ENCODE results near the gene IRGC. TPM values are rescaled to one million over a fixed set of nuclear protein-coding genes. Genes with fewer than 3 reads are reported as not detected.

The IRGC gene
- total RNA-seq, 1 experiment from 2014 or later = not detected

DNA sequence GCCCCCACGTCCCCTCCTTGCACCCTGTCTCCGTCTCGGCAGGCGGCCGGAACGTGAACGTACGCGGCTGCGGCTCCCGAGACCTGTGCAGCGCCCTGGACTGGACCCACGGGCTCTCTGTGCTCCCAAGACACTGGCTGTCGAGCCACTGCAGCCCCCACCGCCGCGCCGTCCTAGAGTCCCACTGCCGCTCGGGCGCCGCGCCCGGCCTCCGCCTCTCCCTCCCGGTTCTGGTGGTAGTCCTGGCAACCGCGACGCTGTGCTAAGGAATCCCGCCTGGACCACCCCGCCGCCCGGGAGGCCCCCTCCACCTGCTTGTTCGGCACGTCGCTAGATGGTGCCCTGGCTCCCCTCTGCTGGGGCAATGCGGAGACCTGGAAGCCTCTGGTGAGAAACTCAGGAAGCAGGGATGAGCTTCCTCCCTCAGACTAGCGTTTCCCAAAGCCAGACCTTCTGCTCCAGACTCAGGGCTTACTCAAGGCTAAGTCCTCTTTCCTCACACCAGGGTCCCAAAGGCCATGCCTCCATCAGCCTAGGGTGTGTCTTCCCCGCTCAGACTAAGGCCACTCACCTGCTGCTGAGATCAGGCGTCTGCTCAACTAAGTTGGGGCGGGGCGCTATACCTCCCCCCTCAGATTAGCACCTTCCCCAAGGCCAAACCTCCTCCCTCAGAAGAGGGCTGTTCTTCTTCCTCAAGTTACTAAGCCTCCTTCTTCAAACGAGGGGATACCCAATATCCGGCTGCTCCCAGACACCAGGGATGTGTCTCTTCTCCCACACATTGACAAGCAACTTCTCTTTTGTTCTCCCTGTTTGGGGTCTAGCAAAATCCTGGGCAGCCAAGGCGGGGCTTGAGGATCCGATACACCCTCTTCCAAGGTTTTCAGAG lies 16.1 kb upstream of the IRGC start:
- no peak overlapping the region for H3K27ac ChIP-seq (ENCODE audit: insufficient read length, low read depth, low read length)
- Mint-ChIP-seq H3K4me3 (peak overlapping the region; percentile 17 to 48; a peak in 3 of 5 replicates), H3K9me3 (peaks cover 0 to 3% of the 10 kb centered on the region in 2 experiments; a peak in 3 of 5 replicates), H3K4me1 (peaks cover 4 to 16% of the 10 kb centered on the region in 2 experiments; a peak in 3 of 4 replicates), H3K27me3 (ENCODE audit: low read depth) (peaks cover 50% of the 10 kb centered on the region), H3K36me3 (ENCODE audit: insufficient read depth in 1 of 3, low read depth in 3 of 3) (no peaks in the 10 kb centered on the region; a peak in 1 of 7 replicates), H3K27ac (no peak overlapping the region)
- H3K9ac ChIP-seq (ENCODE audit: extremely low read depth, insufficient read length, low read length) = no peak overlapping the region
- no peak overlapping the region for H4K5ac ChIP-seq (ENCODE audit: insufficient read length, low read depth, low read length)
- H2AFZ ChIP-seq (ENCODE audit: low read length) = no peak overlapping the region
- WGBS (ENCODE audit: extremely low coverage, insufficient read length, low lambda C conversion rate) = no CpG with 5 or more reads among the region's 46 CpGs
- no peak overlapping the region for H3K18ac ChIP-seq (ENCODE audit: insufficient read length, low read depth, low read length)
- no peaks in the 10 kb centered on the region for H3K79me1 ChIP-seq (ENCODE audit: insufficient read depth, low read depth, low read length, poor library complexity, severe bottlenecking)
- H3K79me2 ChIP-seq (ENCODE audit: insufficient read depth, low read length) = no peaks in the 10 kb centered on the region
- H2AK5ac ChIP-seq (ENCODE audit: insufficient read length, low read length) = no peak overlapping the region
- no peak overlapping the region for H2BK5ac ChIP-seq (ENCODE audit: insufficient read length, low read length)
- peak; percentile 47; the same call in 2 of the 3 replicates for TF ChIP-seq CTCF (conservative IDR thresholded peaks at IDR 0.05)
- no peak overlapping the region for H2BK12ac ChIP-seq (ENCODE audit: insufficient read length, low read depth, low read length)
- no peak overlapping the region for H2BK20ac ChIP-seq (ENCODE audit: low read depth, low read length, poor library complexity, severe bottlenecking)
- no peak overlapping the region for H3K23ac ChIP-seq (ENCODE audit: insufficient read length, low read depth, low read length)
- peak; percentile 85 for DNase-seq
- H3T11ph ChIP-seq (ENCODE audit: low read length) = no peak overlapping the region
- no peak overlapping the region for H3K4ac ChIP-seq (ENCODE audit: low read depth, low read length)
- no peak overlapping the region; the same call in 1 of the 2 replicates for H3K14ac ChIP-seq (ENCODE audit: insufficient read depth, low read length)
- H2BK15ac ChIP-seq (ENCODE audit: low read depth, low read length) = no peak overlapping the region
- no peaks in the 10 kb centered on the region for H3K9me3 ChIP-seq (ENCODE audit: control insufficient read depth, low read depth, low read length)
- H3K4me2 ChIP-seq (ENCODE audit: insufficient read depth, insufficient read length, low read length) = no peak overlapping the region
- no peaks in the 10 kb centered on the region for H3K23me2 ChIP-seq (ENCODE audit: insufficient read length, low read depth, low read length, poor library complexity, severe bottlenecking)
- no peak overlapping the region for H3K56ac ChIP-seq (ENCODE audit: insufficient read length, low read depth, low read length)
- H4K91ac ChIP-seq (ENCODE audit: insufficient read length, low read depth, low read length) = no peak overlapping the region
- H3K4me1 ChIP-seq (ENCODE audit: insufficient read depth, low read length) = no peaks in the 10 kb centered on the region; the same call in 1 of the 2 replicates
- H2BK120ac ChIP-seq (ENCODE audit: low read depth, low read length, poor library complexity, severe bottlenecking) = no peak overlapping the region
- no peaks in the 10 kb centered on the region for H3K27me3 ChIP-seq (ENCODE audit: insufficient read depth, low read length)
- no peak overlapping the region for H4K8ac ChIP-seq (replicated peaks; ENCODE audit: insufficient read length, low read depth, low read length)
- no peaks in the 10 kb centered on the region for H4K20me1 ChIP-seq (ENCODE audit: control insufficient read depth, insufficient read depth, insufficient read length)

All from H9 (cell line).